Esophagus muscularis mucosa (tissue), 4 donors: ENCODE measurements around the gene SUPV3L1. TPM values are rescaled to one million over a fixed set of nuclear protein-coding genes. Genes with fewer than 3 reads are reported as not detected.
"Not testable (repeated sequence)": the region's sequence is repeated elsewhere in the genome, so short reads cannot be mapped to it uniquely, and the experiment has no call there.

Experiments
- DNase-seq: peaks from one replicate; pipeline ENCODE4 v3.0.0-alpha.2; 2017; ENCODE audit errors: extremely low spot score
- H3K27ac ChIP-seq, 4 donors: fragments of 200-600 bp; sonication (generic); replicated peaks in 1 of 4; 1 replicate in 3 of 4; 2 replicates in 1 of 4; pipeline ENCODE4 v1.5.1; 2016 to 2019; ENCODE audit warnings: mild to moderate bottlenecking in 1 of 4
- H3K27me3 ChIP-seq, 4 donors: fragments of 200-600 bp; sonication (generic); one replicate each; pipeline versions ENCODE4 v1.5.1 to v1.6.0; 2016 to 2019
- H3K36me3 ChIP-seq, 4 donors: fragments of 200-600 bp; sonication (generic); one replicate each; pipeline ENCODE4 v1.5.1; 2016 to 2019
- H3K4me1 ChIP-seq, 4 donors: fragments of 200-600 bp; sonication (generic); one replicate each; pipeline ENCODE4 v1.5.1; 2016 to 2019
- H3K4me3 ChIP-seq, 4 donors: fragments of 200-600 bp; sonication (generic); 1 replicate in 2 of 4; 2 replicates in 2 of 4; pipeline ENCODE4 v1.5.1; 2016 to 2019; ENCODE audit warnings: mild to moderate bottlenecking in 4 of 4, moderate library complexity in 1 of 4
- H3K9me3 ChIP-seq, 4 donors: fragments of 200-600 bp; sonication (generic); 1 replicate in 3 of 4; 2 replicates in 1 of 4; pipeline ENCODE4 v1.5.1; 2016 to 2019
- CTCF ChIP-seq, 3 experiments: fragments of 200-600 bp in 2 of 3; fragments of 450-650 bp in 1 of 3; sonication (generic) in 2 of 3; IDR thresholded peaks; one replicate each; pipeline ENCODE4 v1.5.1; 2017 to 2019; ENCODE audit warnings: antibody characterized with exemption in 3 of 3, mild to moderate bottlenecking in 2 of 3, moderate library complexity in 1 of 3
- EP300 ChIP-seq: sonication (generic); formaldehyde crosslinking; IDR thresholded peaks from one replicate; pipeline ENCODE4 v1.6.1; 2017; ENCODE audit warnings: antibody characterized with exemption
- POLR2A ChIP-seq: fragments of 450-650 bp; IDR thresholded peaks from one replicate; pipeline ENCODE4 v1.6.1; 2017; ENCODE audit warnings: antibody characterized with exemption, moderate library complexity, mild to moderate bottlenecking, low read depth
- POLR2AphosphoS5 ChIP-seq, 2 donors: sonication (generic); formaldehyde crosslinking; IDR thresholded peaks; one replicate each; pipeline ENCODE4 v1.6.1; 2017; ENCODE audit warnings: antibody characterized with exemption in 2 of 2
- WGBS: methylation state at CpG from one replicate; pipeline ENCODE4 v1.1.5; 2018; 5-methylcytosine and 5-hydroxymethylcytosine counted together
- intact Hi-C: fragments of 100-400 bp; cut with DNase I; formaldehyde crosslinking; loops from one replicate; pipeline ENCODE4 v1.15.1; 2023
- total RNA-seq, 4 donors: library from RNA; depleted of rRNA; stranded (reverse); fragments of >200 nt; gene quantifications; one replicate each; pipeline versions ENCODE4 v1.1.0 to v1.2.1, GENCODE V29; 2016

SUPV3L1 gene
- total RNA-seq, 4 donors from 2014 or later = 15.4 to 21.9 (median 20.4) TPM

- H3K4me1 ChIP-seq = no peaks in the 10 kb centered on the region
- TF ChIP-seq POLR2A = no peak
- TF ChIP-seq POLR2AphosphoS5 (IDR thresholded peaks at IDR 0.05) = no peak
- TF ChIP-seq CTCF (IDR thresholded peaks at IDR 0.05) = no peak
- TF ChIP-seq EP300 = no peak
- H3K36me3 ChIP-seq = no peaks in the 10 kb centered on the region
- H3K27ac ChIP-seq = no peak overlapping the region
- H3K4me3 ChIP-seq = no peak overlapping the region
- H3K27me3 ChIP-seq = no peaks in the 10 kb centered on the region
- DNase-seq = no peak
- no peaks in the 10 kb centered on the region for H3K9me3 ChIP-seq
- intact Hi-C loops = no loop called here
- 91% methylated on average over 11 of the region's 14 CpGs for WGBS
Measured at GRCh38 chr10:69250041-69250440, 70.0 kb downstream of the SUPV3L1 start.

GRCh38 chr10:69251417-69251816, 71.4 kb downstream of the SUPV3L1 start:
- H3K36me3 ChIP-seq, H3K4me3 ChIP-seq, H3K27ac ChIP-seq, H3K4me1 ChIP-seq, intact Hi-C loops, H3K9me3 ChIP-seq, DNase-seq, H3K27me3 ChIP-seq: not testable (repeated sequence)
- WGBS = 98% methylated on average over 2 of the region's 2 CpGs

GRCh38 chr10:69253171-69253570, 73.1 kb downstream of the SUPV3L1 start:
- TF ChIP-seq CTCF (IDR thresholded peaks at IDR 0.05) = no peak
- no peak for TF ChIP-seq POLR2A
- no peak for TF ChIP-seq EP300
- no peak for TF ChIP-seq POLR2AphosphoS5 (IDR thresholded peaks at IDR 0.05)
- no peak overlapping the region for H3K4me3 ChIP-seq
- H3K27ac ChIP-seq = no peak overlapping the region
- 80% methylated on average over 3 of the region's 3 CpGs for WGBS
- H3K27me3 ChIP-seq = no peaks in the 10 kb centered on the region
- intact Hi-C loops = no loop called here
- H3K9me3 ChIP-seq = no peaks in the 10 kb centered on the region
- no peak for DNase-seq
- no peaks in the 10 kb centered on the region for H3K36me3 ChIP-seq
- H3K4me1 ChIP-seq = no peaks in the 10 kb centered on the region

GRCh38 chr10:69254877-69255276, 74.8 kb downstream of the SUPV3L1 start:
- no peak for TF ChIP-seq POLR2AphosphoS5 (IDR thresholded peaks at IDR 0.05)
- no peak for TF ChIP-seq EP300
- TF ChIP-seq CTCF (IDR thresholded peaks at IDR 0.05) = no peak
- TF ChIP-seq POLR2A = no peak
- no peaks in the 10 kb centered on the region for H3K36me3 ChIP-seq
- H3K9me3 ChIP-seq = no peaks in the 10 kb centered on the region
- no peak overlapping the region for H3K27ac ChIP-seq
- H3K4me1 ChIP-seq = no peaks in the 10 kb centered on the region
- intact Hi-C loops = no loop called here
- WGBS = 81% methylated on average over 7 of the region's 7 CpGs
- no peak for DNase-seq
- H3K27me3 ChIP-seq = no peaks in the 10 kb centered on the region
- H3K4me3 ChIP-seq = no peak overlapping the region

Other genes starting within 250 kb of the SUPV3L1 start
- gene DDX21, start 224.1 kb upstream of the SUPV3L1 start, total RNA-seq = 10 to 100 TPM; 26.5 to 98.9 (median 30.8) TPM
- gene KIFBP, start 191.4 kb upstream of the SUPV3L1 start, total RNA-seq = 10 to 100 TPM; 29.1 to 46.8 (median 38.2) TPM
- 100 to 1,000 TPM in 1 of 4 donors, 10 to 100 TPM in 3; 44.9 to 201 (median 82.3) TPM for gene SRGN, start 92.1 kb upstream of the SUPV3L1 start, total RNA-seq
- 10 to 100 TPM; 31.8 to 47.3 (median 38.4) TPM for gene VPS26A, start 56.1 kb upstream of the SUPV3L1 start, total RNA-seq
- 1 to 10 TPM in 1 of 4 donors, under 1 TPM in 2, not detected in 1; 0.06 to 1.5 (median 0.17) TPM for gene HKDC1, start 40.1 kb downstream of the SUPV3L1 start, total RNA-seq
- gene HK1, start 98.3 kb downstream of the SUPV3L1 start, total RNA-seq = 100 to 1,000 TPM; 114 to 188 (median 151) TPM
- 10 to 100 TPM; 51.4 to 72.6 (median 68.1) TPM for gene TACR2, start 236.7 kb downstream of the SUPV3L1 start, total RNA-seq